T-helper 2 cell treated with Interferon-gamma antibody and Interleukin-4, amounts not matched to agents 5 μg/mL and 100 μg/mL, for 36 hours (primary cell): ENCODE data around the gene MOGAT3.

Experiments
- DNase-seq: peaks from one replicate; pipeline ENCODE4 v3.0.0; 2021; ENCODE audit warnings: low spot score
- H3K27ac Mint-ChIP-seq: one replicate; pipeline ENCODE4 v1.8.0; 2021; ENCODE audit warnings: mild to moderate bottlenecking, mixed read lengths
- H3K27me3 Mint-ChIP-seq: one replicate; pipeline ENCODE4 v1.8.0; 2021; ENCODE audit warnings: low read depth, mixed read lengths
- H3K36me3 Mint-ChIP-seq: one replicate; pipeline ENCODE4 v1.8.0; 2021; ENCODE audit warnings: low read depth, mixed read lengths
- H3K4me1 Mint-ChIP-seq: one replicate; pipeline ENCODE4 v1.8.0; 2021; ENCODE audit warnings: low read depth, mixed read lengths
- H3K4me3 Mint-ChIP-seq: one replicate; pipeline ENCODE4 v1.8.0; 2022; ENCODE audit warnings: mild to moderate bottlenecking, moderate library complexity, mixed read lengths
- H3K9me3 Mint-ChIP-seq: one replicate; pipeline ENCODE4 v1.8.0; 2021; ENCODE audit warnings: mixed read lengths

The MOGAT3 gene

GRCh38 chr7:101168412-101169049 lies 32.3 kb downstream of the MOGAT3 start:
- no peak for DNase-seq
- Mint-ChIP-seq H3K4me3 (no peak overlapping the region), H3K27ac (peak overlapping the region; percentile 33), H3K36me3 (no peaks in the 10 kb centered on the region), H3K9me3 (no peaks in the 10 kb centered on the region), H3K4me1 (peaks cover 47% of the 10 kb centered on the region), H3K27me3 (peaks cover 81% of the 10 kb centered on the region)

GRCh38 chr7:101167645-101168411 lies 33.0 kb downstream of the MOGAT3 start:
- Mint-ChIP-seq H3K27ac (no peak overlapping the region), H3K9me3 (no peaks in the 10 kb centered on the region), H3K27me3 (peaks cover 78% of the 10 kb centered on the region), H3K36me3 (no peaks in the 10 kb centered on the region), H3K4me1 (peaks cover 47% of the 10 kb centered on the region), H3K4me3 (no peak overlapping the region)
- no peak for DNase-seq

GRCh38 chr7:101166909-101167644 lies 33.8 kb downstream of the MOGAT3 start:
- H3K4me1 Mint-ChIP-seq = peaks cover 49% of the 10 kb centered on the region
- peak overlapping the region; percentile 41 for H3K27ac Mint-ChIP-seq
- DNase-seq = no peak
- H3K4me3 Mint-ChIP-seq = no peak overlapping the region
- peaks cover 78% of the 10 kb centered on the region for H3K27me3 Mint-ChIP-seq
- no peaks in the 10 kb centered on the region for H3K9me3 Mint-ChIP-seq
- no peaks in the 10 kb centered on the region for H3K36me3 Mint-ChIP-seq

GRCh38 chr7:101166648-101166908 lies 34.3 kb downstream of the MOGAT3 start:
- no peak overlapping the region for H3K4me3 Mint-ChIP-seq

GRCh38 chr7:101165958-101166647 lies 34.7 kb downstream of the MOGAT3 start:
- H3K27me3 Mint-ChIP-seq = peaks cover 69% of the 10 kb centered on the region
- no peaks in the 10 kb centered on the region for H3K36me3 Mint-ChIP-seq
- H3K9me3 Mint-ChIP-seq = no peaks in the 10 kb centered on the region
- DNase-seq = no peak
- H3K27ac Mint-ChIP-seq = peak overlapping the region; percentile 73
- H3K4me3 Mint-ChIP-seq = peak overlapping the region; percentile 88
- H3K4me1 Mint-ChIP-seq = peaks cover 41% of the 10 kb centered on the region

More at GRCh38 chr7:101166648-101166908, 34.3 kb downstream of the MOGAT3 start:
- Mint-ChIP-seq H3K27ac (no peak overlapping the region), H3K36me3 (no peaks in the 10 kb centered on the region), H3K4me1 (peaks cover 46% of the 10 kb centered on the region), H3K9me3 (no peaks in the 10 kb centered on the region), H3K27me3 (peaks cover 74% of the 10 kb centered on the region)
- DNase-seq = no peak

- peaks cover 33% of the 10 kb centered on the region for H3K4me1 Mint-ChIP-seq
- peak; percentile 93 for DNase-seq
Observed at GRCh38 chr7:101165075-101165957, 35.5 kb downstream of the MOGAT3 start, which contains the start of gene VGF. Gene VGF (minus strand): TSS chr7:101165569. CDS start chr7:101164843, 726 bp downstream.

GRCh38 chr7:101164071-101164840 lies 36.6 kb downstream of the MOGAT3 start:
- no peak for DNase-seq
- peak overlapping the region; percentile 45 for H3K4me3 Mint-ChIP-seq
- H3K4me1 Mint-ChIP-seq = peaks cover 26% of the 10 kb centered on the region
- peaks cover 5% of the 10 kb centered on the region for H3K36me3 Mint-ChIP-seq
- H3K27ac Mint-ChIP-seq = no peak overlapping the region
- peaks cover 51% of the 10 kb centered on the region for H3K27me3 Mint-ChIP-seq
- no peaks in the 10 kb centered on the region for H3K9me3 Mint-ChIP-seq

More at GRCh38 chr7:101165075-101165957, 35.5 kb downstream of the MOGAT3 start, which contains the start of gene VGF:
- Mint-ChIP-seq H3K36me3 (no peaks in the 10 kb centered on the region), H3K9me3 (no peaks in the 10 kb centered on the region), H3K4me3 (peak within 1 kb of the TSS; percentile 88), H3K27ac (peak within 1 kb of the TSS; percentile 73), H3K27me3 (peaks cover 61% of the 10 kb centered on the region)

- peaks cover 45% of the 10 kb centered on the region for H3K27me3 Mint-ChIP-seq
- H3K27ac Mint-ChIP-seq = no peak overlapping the region
- H3K4me1 Mint-ChIP-seq = peaks cover 22% of the 10 kb centered on the region
- H3K36me3 Mint-ChIP-seq = peaks cover 5% of the 10 kb centered on the region
- DNase-seq = peak; percentile 30
- no peaks in the 10 kb centered on the region for H3K9me3 Mint-ChIP-seq
- peak overlapping the region; percentile 76 for H3K4me3 Mint-ChIP-seq
Observed at GRCh38 chr7:101163279-101164070, 37.4 kb downstream of the MOGAT3 start.

GRCh38 chr7:101162551-101163278 lies 38.1 kb downstream of the MOGAT3 start:
- Mint-ChIP-seq H3K27me3 (peaks cover 38% of the 10 kb centered on the region), H3K27ac (no peak overlapping the region), H3K4me1 (peaks cover 19% of the 10 kb centered on the region), H3K36me3 (peaks cover 8% of the 10 kb centered on the region), H3K9me3 (no peaks in the 10 kb centered on the region), H3K4me3 (peak overlapping the region; percentile 70)
- peak; percentile 22 for DNase-seq

- peaks cover 9% of the 10 kb centered on the region for H3K36me3 Mint-ChIP-seq
Observed at GRCh38 chr7:101161692-101162471, 39.0 kb downstream of the MOGAT3 start.

GRCh38 chr7:101160910-101161309 lies 39.9 kb downstream of the MOGAT3 start:
- Mint-ChIP-seq H3K4me3 (no peak overlapping the region), H3K27ac (no peak overlapping the region), H3K9me3 (no peaks in the 10 kb centered on the region), H3K36me3 (peaks cover 10% of the 10 kb centered on the region), H3K27me3 (peaks cover 21% of the 10 kb centered on the region), H3K4me1 (peaks cover 10% of the 10 kb centered on the region)
- no peak for DNase-seq

More at GRCh38 chr7:101161692-101162471, 39.0 kb downstream of the MOGAT3 start:
- Mint-ChIP-seq H3K27ac (no peak overlapping the region), H3K4me1 (peaks cover 14% of the 10 kb centered on the region), H3K4me3 (peak overlapping the region; percentile 70), H3K27me3 (peaks cover 30% of the 10 kb centered on the region), H3K9me3 (no peaks in the 10 kb centered on the region)
- no peak for DNase-seq
